Stimulated activated CD4-positive, alpha-beta T cell treated with anti-CD3 and anti-CD28 coated beads, Interleukin-4, amount 100 ng/mL, for 4 hours (primary cell): Measurements from ENCODE around the gene PLD5.

Source experiments
- DNase-seq, 2 experiments: peaks; one replicate each; pipeline ENCODE4 v3.0.0-alpha.2; 2020

PLD5 gene

DNA sequence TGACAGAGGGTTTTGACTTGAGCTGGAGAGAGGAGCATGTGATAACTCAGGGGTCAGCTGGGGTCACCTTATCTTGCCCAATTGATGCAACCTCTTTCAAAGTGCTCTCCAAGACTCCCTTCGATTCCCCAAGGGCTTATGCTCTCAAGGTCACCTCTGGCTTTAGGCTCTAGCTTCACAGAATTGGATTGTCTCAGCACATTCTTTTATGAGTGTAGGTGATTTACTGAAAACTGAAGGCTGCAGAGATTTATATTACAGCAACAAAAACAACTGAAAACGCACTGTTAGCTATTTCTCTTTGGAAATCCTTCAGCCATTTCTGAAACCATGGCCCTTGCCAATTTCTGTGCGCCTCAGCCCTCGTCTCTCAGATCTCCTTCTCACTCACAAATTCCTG lies 491.1 kb downstream of the PLD5 start:
- DNase-seq: no peak
